ENCODE data around the gene LY9.
"Not testable (repeated sequence)": the region's sequence is repeated elsewhere in the genome, so short reads cannot be mapped to it uniquely, and the experiment has no call there.

The LY9 gene

DNA sequence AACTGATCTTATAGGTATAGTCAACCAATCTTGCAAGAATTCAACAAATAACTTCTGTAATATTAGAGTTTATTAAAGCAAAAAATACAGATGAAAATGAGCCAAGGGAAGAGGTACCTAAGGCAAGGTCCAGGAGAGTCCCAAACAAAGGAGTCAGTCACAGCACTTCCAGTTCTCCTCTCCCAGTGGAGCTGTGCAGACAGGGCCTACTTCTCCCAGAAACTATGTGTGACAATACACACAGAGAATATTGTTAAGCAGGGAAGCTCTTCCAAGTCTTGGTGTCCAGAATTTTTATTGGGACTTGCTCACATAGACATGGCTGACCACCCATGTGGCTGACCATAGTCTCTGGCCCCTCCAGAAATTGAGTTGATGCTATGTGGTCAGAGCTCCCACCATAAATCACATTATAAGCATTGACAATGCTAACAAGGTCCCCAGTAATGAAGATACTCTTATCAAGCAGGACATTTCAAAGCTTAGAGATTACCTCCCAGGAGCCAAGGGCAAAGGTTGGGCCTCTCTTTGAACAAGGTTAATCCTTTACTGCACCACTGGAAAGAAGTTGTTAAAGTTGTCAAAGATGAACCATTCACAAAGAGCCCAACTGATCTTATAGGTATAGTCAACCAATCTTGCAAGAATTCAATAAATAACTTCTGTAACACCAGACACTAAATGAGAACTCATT lies 70.2 kb downstream of the LY9 start:
- H3K27me3 ChIP-seq (ENCODE audit: control insufficient read depth, insufficient read depth, low read length), result no peaks in the 10 kb centered on the region
- no peak overlapping the region for H3K9ac ChIP-seq (ENCODE audit: low read length)
- H3K27ac ChIP-seq (ENCODE audit: low read depth, low read length), result no peak overlapping the region
- no peaks in the 10 kb centered on the region for H3K9me3 ChIP-seq (ENCODE audit: control insufficient read depth, insufficient read depth, low read depth, low read length)
- H3K4me3 ChIP-seq (ENCODE audit: low read depth, low read length), result no peak overlapping the region
- H3K4me1 ChIP-seq (ENCODE audit: control insufficient read depth, insufficient read depth, low read length), result peaks cover 12% of the 10 kb centered on the region
- H3K36me3 ChIP-seq (ENCODE audit: control insufficient read depth, insufficient read depth, low read length), result no peaks in the 10 kb centered on the region

DNA sequence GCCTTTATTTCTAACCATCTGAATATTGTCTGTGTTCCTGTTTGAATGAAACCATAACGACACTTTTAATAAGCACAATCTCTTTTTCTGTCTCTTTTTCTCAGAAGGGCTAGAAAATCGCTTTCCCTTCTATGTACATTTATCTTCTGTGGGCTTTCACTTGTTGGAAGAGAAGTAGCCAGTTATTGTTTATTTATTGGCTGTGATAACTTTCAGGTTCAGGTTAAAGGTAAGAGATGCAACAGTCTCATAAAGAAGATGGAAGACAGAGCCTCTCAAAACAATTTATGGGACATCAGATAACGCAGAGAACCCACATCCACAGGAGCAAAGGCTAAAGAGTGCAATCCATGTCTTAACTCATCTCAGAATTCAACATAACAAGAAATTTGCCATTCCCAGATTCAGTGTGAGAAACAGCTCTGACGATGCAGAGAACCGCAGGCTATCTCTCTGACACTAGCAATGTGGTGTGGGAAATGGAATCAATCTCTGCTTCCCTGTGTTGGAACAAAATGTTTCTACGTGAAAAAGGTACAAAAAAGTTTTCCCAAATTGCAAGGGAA lies 70.8 kb downstream of the LY9 start:
- H3K9ac ChIP-seq (ENCODE audit: low read length), result no peak overlapping the region
- H3K9me3 ChIP-seq (ENCODE audit: control insufficient read depth, insufficient read depth, low read depth, low read length), result no peaks in the 10 kb centered on the region
- H3K27me3 ChIP-seq (ENCODE audit: control insufficient read depth, insufficient read depth, low read length), result no peaks in the 10 kb centered on the region
- H3K27ac ChIP-seq (ENCODE audit: low read depth, low read length), result no peak overlapping the region
- H3K4me1 ChIP-seq (ENCODE audit: control insufficient read depth, insufficient read depth, low read length), result peaks cover 16% of the 10 kb centered on the region
- no peak overlapping the region for H3K4me3 ChIP-seq (ENCODE audit: low read depth, low read length)
- H3K36me3 ChIP-seq (ENCODE audit: control insufficient read depth, insufficient read depth, low read length), result no peaks in the 10 kb centered on the region

DNA sequence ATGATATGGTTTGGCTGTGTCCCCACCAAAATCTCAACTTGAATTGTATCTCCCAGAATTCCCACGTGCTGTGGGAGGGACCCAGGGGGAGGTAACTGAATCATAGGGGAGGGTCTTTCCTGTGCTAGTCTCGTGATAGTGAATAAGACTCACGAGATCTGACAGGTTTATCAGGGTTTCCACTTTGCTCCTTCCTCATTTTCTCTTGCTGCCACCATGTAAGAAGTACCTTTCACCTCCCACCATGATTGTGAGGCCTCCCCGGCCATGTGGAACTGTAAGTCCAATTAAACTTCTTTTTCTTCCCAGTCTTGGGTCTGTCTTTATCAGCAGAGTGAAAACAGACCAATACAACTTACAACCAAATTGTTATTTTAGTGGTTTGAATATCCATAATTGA lies 71.7 kb downstream of the LY9 start:
- H3K9ac ChIP-seq (ENCODE audit: low read length); H3K27me3 ChIP-seq (ENCODE audit: control insufficient read depth, insufficient read depth, low read length); H3K4me1 ChIP-seq (ENCODE audit: control insufficient read depth, insufficient read depth, low read length); H3K36me3 ChIP-seq (ENCODE audit: control insufficient read depth, insufficient read depth, low read length); H3K27ac ChIP-seq (ENCODE audit: low read depth, low read length); H3K9me3 ChIP-seq (ENCODE audit: control insufficient read depth, insufficient read depth, low read depth, low read length); H3K4me3 ChIP-seq (ENCODE audit: low read depth, low read length): not testable (repeated sequence)

GRCh38 chr1:160868141-160868540 lies 72.2 kb downstream of the LY9 start:
- Histone ChIP-seq H3K27ac (ENCODE audit: low read depth, low read length) (no peak overlapping the region), H3K9me3 (ENCODE audit: control insufficient read depth, insufficient read depth, low read depth, low read length) (no peaks in the 10 kb centered on the region), H3K27me3 (ENCODE audit: control insufficient read depth, insufficient read depth, low read length) (no peaks in the 10 kb centered on the region), H3K36me3 (ENCODE audit: control insufficient read depth, insufficient read depth, low read length) (no peaks in the 10 kb centered on the region), H3K9ac (ENCODE audit: low read length) (no peak overlapping the region), H3K4me3 (ENCODE audit: low read depth, low read length) (no peak overlapping the region), H3K4me1 (ENCODE audit: control insufficient read depth, insufficient read depth, low read length) (peaks cover 4% of the 10 kb centered on the region)

- no peaks in the 10 kb centered on the region for H3K36me3 ChIP-seq (ENCODE audit: control insufficient read depth, insufficient read depth, low read length)
- no peaks in the 10 kb centered on the region for H3K27me3 ChIP-seq (ENCODE audit: control insufficient read depth, insufficient read depth, low read length)
- H3K9ac ChIP-seq (ENCODE audit: low read length), result no peak overlapping the region
- peaks cover 3% of the 10 kb centered on the region; the same call in 1 of the 2 replicates for H3K4me1 ChIP-seq (ENCODE audit: control insufficient read depth, insufficient read depth, low read length)
- no peaks in the 10 kb centered on the region for H3K9me3 ChIP-seq (ENCODE audit: control insufficient read depth, insufficient read depth, low read depth, low read length)
- no peak overlapping the region for H3K27ac ChIP-seq (ENCODE audit: low read depth, low read length)
- no peak overlapping the region for H3K4me3 ChIP-seq (ENCODE audit: low read depth, low read length)
Measured at GRCh38 chr1:160874935-160875334, 79.0 kb downstream of the LY9 start.

- not testable (repeated sequence) for H3K36me3 ChIP-seq (ENCODE audit: control insufficient read depth, insufficient read depth, low read length); H3K27ac ChIP-seq (ENCODE audit: low read depth, low read length); H3K27me3 ChIP-seq (ENCODE audit: control insufficient read depth, insufficient read depth, low read length); H3K9ac ChIP-seq (ENCODE audit: low read length); H3K4me1 ChIP-seq (ENCODE audit: control insufficient read depth, insufficient read depth, low read length); H3K4me3 ChIP-seq (ENCODE audit: low read depth, low read length); H3K9me3 ChIP-seq (ENCODE audit: control insufficient read depth, insufficient read depth, low read depth, low read length)
Measured at GRCh38 chr1:160875591-160875990, 79.6 kb downstream of the LY9 start.

DNA sequence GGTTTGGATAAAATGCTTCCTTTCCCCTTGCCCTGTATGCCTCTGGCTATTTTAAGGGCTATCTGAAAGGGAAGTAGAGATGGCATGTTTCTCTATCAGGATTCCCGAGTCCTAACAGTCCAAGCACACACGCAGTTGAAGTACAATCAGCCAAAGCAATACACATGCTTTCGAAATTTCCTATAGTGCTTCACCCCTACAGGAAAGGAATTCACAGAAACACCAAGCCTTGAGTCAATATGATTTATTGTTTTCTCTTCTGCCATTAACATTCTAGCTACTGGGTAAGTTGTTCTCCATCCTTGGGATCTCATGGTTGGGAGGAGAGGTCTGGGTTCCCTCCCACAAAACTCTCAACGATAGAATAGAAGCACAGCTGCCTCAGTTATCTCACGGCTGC lies 80.3 kb downstream of the LY9 start:
- Histone ChIP-seq H3K36me3 (ENCODE audit: control insufficient read depth, insufficient read depth, low read length) (no peaks in the 10 kb centered on the region), H3K27ac (ENCODE audit: low read depth, low read length) (no peak overlapping the region), H3K9ac (ENCODE audit: low read length) (no peak overlapping the region), H3K27me3 (ENCODE audit: control insufficient read depth, insufficient read depth, low read length) (no peaks in the 10 kb centered on the region), H3K4me1 (ENCODE audit: control insufficient read depth, insufficient read depth, low read length) (peaks cover 3% of the 10 kb centered on the region; the same call in 1 of the 2 replicates), H3K9me3 (ENCODE audit: control insufficient read depth, insufficient read depth, low read depth, low read length) (no peaks in the 10 kb centered on the region), H3K4me3 (ENCODE audit: low read depth, low read length) (no peak overlapping the region)

DNA sequence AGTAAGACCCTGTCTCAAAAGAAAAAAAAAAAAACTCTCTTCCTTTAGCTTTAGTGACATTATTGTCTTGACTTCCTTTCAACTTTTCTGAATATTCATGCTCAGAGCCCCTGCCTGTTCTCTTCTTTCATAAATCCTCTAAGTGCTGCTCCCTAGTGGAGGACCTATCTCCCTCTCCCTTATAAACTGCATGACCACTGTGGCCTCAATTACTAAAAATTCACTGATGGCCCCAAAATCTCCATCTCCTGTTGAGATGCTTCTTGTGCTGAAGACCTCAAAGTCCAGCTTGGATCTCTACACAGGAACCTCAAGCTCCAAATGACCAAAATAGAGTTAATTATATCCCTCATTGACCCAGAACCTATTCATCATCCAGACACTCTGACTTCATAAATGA lies 81.2 kb downstream of the LY9 start:
- Histone ChIP-seq H3K4me3 (ENCODE audit: low read depth, low read length) (no peak overlapping the region), H3K36me3 (ENCODE audit: control insufficient read depth, insufficient read depth, low read length) (no peaks in the 10 kb centered on the region), H3K9ac (ENCODE audit: low read length) (no peak overlapping the region), H3K27ac (ENCODE audit: low read depth, low read length) (no peak overlapping the region), H3K27me3 (ENCODE audit: control insufficient read depth, insufficient read depth, low read length) (no peaks in the 10 kb centered on the region), H3K9me3 (ENCODE audit: control insufficient read depth, insufficient read depth, low read depth, low read length) (no peaks in the 10 kb centered on the region), H3K4me1 (ENCODE audit: control insufficient read depth, insufficient read depth, low read length) (no peaks in the 10 kb centered on the region)
